GM18907 (cell line): ENCODE measurements around the gene RECQL5.

ENCODE experiments used
- ATAC-seq: cut with Tn5 transposase; IDR thresholded peaks from one replicate; pipeline ENCODE4 v1.9.1; 2021; ENCODE audit warnings: mild to moderate bottlenecking, moderate library complexity; ENCODE audit not compliant: unreplicated experiment

The RECQL5 gene

DNA sequence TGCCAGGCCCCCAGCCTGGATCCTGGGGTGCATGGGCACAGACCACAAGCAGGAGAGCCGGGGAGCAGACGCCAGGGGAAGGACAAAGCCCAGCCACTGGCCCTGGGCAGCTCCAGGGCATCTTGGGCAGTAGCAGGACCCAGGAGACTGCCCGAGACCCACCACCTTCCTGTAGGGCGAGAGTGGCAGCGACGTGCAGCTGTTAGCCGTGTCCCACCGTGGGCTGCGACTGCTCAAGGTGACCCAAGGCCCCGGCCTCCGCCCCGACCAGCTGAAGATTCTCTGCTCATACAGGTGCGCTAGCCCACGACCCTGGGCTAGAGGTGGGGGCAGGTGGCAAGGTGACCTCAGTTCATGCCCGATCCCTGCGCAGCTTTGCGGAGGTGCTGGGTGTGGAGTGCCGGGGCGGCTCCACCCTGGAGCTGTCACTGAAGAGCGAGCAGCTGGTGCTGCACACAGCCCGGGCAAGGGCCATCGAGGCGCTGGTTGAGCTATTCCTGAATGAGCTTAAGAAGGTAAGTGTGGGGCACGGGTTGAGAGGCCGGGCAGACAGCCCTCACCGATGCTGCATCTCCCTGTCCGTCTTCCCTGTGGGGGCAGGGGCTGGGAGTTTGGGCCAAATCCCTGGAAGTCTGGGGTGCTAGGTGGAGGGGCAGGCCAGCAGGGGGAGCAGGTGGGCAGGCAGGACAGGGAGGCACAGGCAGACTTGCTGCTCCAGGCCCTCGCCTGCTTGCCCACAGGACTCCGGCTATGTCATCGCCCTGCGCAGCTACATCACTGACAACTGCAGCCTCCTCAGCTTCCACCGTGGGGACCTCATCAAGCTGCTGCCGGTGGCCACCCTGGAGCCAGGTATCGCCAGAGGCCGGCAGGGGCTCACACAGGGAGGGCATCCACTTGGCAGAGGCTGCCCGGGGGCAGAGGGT is 47.2 kb downstream of the RECQL5 start:
- ATAC-seq: no peak

DNA sequence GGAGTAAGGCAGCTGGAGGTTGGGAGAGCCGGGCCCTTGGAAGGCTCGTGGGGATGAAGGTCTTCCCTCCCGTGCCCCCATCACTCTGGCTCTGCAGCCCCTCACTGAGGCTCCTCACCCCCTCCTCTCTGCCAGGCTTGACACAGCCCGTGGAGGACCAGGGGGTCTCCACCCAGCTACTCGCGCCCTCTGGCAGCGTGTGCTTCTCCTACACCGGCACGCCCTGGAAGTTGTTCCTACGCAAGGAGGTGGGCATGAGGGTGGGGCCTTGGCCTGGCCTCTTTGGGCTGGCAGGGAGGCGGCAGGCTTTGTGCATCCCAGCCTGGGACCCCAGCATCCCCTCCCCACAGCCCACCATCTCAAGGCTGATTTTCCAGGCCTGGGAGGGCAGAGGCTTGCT is 49.3 kb downstream of the RECQL5 start:
- ATAC-seq: no peak

DNA sequence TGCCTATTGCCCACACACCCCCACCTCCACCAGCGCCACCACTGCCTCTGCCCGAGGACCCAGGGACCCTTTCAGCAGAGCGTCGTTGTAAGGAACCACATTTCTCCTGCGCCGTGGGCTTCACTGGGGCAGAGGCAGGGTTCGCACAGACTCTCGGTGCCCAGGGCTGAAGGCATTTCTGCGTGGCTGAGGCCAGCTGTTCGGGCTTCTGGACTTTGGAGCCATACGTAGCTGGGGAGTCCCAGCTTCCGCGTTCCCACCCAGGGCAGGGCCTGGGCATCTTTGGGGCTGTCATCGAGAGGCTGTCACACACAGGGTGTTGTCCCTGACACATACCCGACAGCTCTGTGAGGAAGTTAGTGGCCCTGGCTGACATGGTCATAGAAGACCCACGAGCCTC is 49.7 kb downstream of the RECQL5 start:
- ATAC-seq: no peak

DNA sequence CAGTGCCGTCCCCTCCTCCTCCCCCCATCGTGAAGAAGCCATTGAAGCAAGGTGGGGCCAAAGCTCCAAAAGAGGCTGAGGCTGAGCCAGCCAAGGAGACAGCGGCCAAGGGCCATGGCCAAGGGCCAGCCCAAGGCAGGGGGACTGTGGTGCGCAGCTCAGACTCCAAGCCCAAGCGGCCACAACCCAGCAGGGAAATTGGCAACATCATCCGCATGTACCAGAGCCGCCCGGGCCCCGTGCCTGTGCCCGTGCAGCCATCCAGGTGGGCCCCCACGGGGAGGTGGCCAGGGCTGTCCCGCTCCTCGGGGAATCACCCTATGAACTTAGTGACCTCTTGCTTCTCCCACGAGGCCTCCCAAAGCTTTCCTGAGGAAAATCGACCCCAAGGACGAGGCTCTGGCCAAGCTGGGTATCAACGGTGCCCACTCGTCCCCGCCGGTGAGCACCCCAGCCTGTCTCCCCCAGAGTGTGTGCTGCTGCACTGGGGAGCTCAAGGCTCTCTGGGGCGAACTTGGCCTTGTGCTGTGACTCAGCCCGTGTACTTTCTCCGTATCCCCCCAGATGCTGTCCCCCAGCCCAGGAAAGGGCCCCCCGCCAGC is 50.3 kb downstream of the RECQL5 start:
- ATAC-seq: no peak

DNA sequence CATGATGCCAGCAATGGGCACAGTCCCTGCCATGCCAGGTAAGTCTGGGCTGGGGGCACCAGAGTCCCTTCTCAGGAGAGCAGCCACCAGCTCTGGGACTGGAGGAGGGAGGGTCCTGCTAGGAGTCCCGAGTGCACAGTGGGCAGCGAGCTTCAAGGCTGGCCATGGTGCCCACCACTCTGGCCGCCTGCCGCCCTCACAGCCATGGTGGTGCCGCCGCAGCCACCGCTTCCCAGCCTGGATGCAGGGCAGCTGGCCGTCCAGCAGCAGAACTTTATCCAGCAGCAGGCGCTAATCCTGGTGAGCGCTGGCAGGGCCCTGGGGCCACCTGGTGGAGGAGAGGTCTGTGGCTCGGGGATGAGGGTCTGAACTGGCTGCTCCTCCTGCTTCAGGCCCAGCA is 51.7 kb downstream of the RECQL5 start:
- ATAC-seq: no peak

DNA sequence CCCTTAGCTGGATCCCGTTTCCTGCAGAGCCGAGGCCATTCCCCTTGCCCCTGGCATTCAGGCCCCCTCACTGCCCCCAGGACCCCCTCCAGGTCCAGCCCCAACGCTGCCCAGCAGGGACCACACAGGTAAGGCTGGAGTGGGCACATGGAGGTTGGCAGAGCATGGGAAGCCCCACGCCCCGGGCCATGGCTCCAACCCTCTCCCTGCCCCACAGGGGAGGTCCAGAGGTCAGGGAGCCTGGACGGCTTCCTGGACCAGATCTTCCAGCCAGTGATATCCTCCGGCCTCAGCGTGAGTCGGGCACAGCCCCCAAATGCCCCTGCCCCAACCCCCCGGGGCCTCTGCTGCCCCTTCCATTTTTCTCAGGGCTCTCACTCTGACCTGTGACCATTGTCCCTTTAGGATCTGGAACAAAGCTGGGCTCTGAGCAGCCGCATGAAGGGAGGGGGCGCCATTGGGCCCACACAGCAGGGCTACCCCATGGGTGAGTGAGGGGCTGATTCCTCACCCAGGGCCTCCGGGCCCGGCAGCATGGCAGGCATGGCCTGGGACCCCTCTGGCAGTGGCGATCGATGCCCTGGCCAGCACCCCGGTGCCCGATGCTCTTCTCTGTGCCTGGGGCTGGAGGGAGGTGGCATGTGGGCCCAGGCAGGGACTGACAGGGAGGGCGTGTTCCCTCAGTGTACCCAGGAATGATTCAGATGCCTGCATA is 52.2 kb downstream of the RECQL5 start:
- no peak for ATAC-seq

DNA sequence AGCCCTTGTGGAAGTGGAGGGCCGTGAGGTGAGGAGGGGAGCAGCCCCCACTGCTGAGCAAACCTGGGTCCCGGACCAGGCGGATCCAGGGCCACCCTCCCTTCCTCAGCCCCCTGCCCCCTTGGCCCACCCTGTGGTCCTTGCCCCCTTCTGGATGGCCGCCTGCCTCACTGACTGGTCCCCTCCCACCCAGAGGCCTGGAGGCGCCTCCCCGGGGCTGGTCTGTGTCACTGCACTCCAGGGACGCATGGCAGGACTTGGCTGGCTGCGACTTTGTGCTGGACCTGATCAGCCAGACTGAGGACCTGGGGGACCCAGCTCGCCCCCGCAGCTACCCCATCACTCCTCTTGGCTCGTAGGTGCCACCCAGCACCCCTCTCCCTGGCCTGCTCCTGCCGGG is 52.9 kb downstream of the RECQL5 start:
- no peak for ATAC-seq

DNA sequence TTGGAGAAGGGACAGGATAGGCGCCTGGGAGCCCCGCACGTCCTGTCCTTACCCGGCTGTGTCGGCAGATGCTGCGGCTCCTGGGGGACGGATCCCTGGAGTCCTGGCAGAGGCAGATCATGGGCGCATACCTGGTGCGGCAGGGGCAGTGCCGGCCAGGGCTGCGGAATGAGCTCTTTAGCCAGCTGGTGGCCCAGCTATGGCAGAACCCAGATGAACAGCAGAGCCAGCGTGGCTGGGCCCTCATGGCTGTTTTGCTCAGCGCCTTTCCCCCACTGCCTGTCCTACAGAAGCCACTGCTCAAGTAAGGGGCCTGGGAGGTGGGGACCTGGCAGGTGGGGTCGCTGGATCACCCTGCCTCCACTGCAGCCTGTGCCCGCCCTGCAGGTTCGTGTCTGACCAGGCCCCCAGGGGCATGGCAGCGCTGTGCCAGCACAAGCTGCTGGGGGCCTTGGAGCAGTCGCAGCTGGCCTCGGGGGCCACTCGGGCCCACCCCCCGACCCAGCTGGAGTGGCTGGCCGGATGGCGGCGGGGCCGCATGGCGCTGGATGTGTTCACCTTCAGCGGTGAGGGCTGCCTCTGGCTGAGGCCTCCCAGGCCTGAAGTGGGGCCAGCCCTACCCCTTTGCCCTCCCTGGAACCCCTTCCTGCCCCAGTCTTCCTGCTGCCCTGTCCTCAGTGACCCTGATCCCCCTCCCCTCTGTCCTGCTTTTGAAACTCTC is 53.9 kb downstream of the RECQL5 start:
- ATAC-seq: no peak

DNA sequence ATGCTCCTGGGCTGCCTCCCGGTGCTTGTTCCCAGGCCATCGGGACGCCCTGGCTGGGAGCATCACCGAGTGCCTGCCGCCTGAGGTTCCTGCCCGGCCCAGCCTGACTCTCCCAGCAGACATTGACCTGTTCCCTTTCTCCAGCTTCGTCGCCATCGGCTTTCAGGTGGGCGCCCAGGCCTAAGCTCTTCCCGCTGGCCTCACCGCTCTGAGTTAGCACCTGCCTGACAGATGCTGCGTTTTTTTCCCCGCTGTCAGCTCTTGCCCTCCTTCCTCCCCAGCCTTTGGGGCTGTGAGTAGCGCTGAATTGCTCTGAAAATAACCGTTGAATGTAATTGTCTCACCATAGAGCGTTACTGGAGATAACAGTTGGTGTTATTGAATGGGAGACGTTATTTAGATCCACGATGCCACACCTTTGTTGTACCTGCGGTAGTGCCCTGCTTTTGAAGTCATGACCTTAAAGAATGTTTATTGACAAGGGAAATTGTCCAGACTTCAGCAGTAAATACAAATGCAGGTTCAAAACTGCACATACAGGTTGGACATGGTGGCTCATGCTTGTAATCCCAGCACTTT is 55.0 kb downstream of the RECQL5 start:
- no peak for ATAC-seq

DNA sequence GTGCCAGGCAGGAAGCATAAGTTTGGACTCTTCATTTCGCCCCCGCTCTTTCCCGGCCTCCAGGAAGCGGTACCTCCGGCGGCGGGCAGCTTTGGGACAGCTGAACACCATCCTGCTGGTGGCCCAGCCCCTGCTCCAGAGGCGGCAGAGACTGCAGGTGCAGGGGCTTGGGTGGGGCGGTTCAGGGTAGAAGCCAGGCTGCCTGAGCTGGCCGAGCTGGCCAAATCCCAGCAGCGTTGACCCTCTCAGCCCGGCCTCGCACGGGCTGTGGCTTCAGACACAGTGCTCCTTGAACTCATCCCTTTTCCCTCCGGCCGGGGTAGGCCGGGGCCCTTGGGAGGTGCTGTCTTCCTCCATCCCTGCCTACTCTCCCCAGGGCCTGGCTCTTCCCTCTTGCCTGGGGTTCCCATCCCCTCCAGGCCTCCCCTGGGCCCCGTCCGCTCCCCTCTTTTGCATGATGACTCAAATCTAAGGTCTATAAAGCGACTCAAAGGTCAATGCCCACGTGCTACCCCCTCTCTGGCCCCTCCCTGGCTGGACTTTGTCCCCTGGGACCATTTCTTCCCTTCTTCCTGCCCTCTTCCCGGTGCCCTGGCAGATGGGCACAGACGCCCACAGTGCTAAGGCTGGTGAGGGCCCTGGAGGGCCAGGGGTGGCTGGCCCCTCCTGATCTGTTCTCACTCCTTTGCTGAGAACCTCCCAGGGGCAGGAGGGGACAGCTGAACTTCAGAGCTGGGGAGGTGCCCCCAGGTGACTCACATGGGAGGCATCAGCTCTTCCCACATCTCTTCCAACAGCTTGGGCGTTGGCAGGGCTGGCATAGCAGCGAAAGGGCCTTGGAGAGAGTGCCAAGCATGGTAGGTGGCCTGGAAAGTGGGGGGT is 56.6 kb downstream of the RECQL5 start:
- ATAC-seq: no peak

DNA sequence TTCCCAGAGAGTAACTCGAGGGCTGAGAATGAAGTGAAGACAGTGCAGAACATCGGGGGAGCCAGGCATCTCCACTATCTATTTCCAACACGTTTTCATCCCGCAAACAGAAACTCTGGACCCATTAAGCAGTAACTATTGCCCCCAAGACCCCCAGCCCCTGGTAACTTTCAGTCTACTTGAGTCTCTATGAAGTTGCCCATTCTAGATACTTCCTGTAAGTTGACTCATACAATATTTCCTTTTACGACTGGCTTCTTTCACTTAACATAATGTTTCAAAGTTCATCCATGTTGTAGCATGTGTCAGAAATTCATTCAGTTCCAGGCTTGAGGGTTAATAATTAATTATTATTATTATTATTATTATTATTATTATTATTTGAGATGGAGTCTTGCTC is 59.9 kb downstream of the RECQL5 start:
- no peak for ATAC-seq

DNA sequence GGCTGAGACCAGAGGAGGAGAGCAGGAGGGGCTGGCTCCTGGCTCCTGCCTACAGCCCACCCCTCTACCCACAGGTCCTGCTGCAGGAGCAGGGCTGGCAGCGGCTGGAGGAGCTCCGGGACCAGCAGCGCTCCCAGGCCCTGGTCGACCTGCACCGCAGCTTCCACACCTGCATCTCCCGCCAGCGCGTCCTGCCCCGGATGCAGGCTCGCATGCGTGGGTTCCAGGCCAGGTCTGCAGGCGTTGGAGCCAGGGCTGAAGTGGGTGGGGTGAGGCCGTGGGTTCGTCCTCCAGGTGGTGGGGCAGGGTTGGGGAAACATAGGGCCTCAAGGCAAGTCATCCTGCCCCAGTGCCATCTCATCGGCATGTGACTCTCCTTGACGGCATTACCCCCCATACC is 61.2 kb downstream of the RECQL5 start:
- ATAC-seq: no peak

DNA sequence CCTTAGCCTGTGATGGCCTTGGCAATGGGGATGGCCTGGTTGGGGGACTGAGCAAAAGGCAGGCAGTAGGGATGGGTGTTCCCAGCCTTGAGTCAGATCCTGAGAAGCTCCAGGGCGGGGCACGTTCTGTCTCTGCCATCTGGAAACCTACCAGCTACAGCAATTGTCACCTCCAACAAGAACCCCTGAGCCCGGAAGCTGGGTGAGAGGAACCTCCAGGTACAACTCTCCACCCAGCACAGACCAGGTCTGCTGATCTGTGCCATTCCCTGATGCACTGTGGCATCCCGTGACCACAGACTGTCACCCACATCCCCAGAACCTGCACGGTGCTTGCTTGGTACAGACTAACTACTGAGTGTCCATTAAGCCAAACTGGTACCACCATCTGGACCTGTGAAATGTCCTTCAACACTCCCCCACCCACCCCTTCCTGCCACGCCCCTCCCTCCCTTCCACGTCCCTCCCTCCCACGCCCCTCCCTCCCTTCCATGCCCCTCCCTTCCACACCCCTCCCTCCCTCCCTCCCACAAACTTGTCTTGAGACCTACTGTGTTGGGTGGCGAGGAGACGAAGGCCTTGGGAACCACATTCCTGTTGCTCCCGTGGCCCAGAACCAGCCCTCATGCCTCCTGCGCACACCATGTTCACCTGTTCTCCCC is 62.8 kb downstream of the RECQL5 start:
- ATAC-seq: no peak

DNA sequence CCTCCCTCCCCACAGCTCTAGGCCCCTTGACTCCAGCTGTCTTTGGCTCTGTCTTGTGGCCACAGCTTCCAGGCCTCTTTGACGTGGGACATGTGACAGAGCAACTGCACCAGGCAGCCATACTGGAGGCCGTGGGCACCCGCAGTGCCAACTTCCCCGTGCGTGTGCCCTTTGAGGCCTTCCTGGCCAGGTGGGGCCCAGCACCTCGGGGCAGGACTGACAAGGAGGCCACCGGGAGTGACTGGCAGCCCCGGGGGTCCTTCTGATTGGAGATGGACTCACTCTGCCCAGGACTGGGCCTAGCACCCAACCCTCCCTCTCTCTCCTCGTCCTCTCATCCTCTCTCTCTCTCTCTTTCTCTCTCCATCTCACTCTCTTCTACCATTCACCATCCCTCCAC is 63.8 kb downstream of the RECQL5 start:
- ATAC-seq: no peak

DNA sequence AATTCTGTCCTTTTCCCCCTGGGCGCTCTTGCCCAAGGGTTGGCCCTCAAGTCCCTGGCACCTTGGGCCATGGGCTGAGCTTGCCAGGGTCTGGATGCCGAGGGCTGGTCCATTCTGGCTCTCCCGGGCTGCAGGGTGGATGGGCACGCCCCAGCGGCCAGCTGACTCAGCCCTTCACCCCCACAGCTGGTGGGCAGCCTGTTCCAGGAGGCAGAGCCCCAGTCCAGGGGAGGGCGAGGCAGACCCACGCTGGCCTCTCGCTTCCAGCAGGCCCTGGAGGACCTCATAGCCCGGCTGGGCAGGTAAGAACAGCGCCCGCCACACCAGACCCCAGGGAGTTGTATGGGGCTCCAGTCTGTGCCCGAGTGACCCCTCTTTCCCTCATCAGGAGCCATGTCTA is 64.3 kb downstream of the RECQL5 start:
- ATAC-seq: no peak

DNA sequence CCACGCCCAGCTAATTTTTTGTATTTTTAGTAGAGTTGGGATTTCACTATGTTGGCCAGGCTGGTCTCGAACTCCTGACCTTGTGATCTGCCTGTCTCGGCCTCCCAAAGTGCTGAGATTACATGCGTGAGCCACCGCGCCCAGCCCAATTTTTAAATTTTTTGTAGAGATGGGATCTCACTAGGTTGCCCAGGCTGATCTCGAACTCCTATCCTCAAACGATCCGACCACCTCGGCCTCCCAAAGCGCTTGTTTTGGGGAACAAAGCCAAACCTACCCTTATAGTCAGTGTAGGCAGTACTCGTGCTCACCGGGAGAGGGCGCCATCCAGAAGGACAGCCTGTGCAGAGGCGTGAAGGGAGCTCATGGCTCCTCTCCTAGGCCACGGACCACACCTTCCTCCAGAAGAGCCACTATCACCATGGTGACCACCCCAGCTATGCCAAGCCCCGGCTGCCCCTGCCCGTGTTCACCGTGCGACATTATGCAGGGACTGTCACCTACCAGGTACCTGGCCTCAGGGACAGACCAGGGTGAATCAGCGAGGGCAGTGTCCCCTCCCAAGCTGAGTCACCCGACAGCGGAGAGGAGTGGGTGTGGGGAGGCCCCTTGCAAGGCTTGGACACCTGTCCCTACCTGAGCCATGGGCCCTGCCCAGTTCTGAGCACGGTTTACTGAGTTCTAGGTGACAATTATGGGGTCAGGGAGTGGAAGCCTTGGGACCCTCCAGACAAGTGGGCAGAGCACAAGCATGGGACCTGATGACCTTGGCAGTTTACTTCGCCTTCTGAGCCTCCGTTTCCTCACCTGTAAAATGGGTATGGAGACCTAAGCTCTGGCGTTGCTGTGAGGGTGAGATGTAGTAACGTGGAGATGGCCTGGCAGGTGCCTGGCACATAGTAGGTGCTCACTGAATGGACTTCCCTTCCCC is 65.6 kb downstream of the RECQL5 start:
- ATAC-seq: no peak

DNA sequence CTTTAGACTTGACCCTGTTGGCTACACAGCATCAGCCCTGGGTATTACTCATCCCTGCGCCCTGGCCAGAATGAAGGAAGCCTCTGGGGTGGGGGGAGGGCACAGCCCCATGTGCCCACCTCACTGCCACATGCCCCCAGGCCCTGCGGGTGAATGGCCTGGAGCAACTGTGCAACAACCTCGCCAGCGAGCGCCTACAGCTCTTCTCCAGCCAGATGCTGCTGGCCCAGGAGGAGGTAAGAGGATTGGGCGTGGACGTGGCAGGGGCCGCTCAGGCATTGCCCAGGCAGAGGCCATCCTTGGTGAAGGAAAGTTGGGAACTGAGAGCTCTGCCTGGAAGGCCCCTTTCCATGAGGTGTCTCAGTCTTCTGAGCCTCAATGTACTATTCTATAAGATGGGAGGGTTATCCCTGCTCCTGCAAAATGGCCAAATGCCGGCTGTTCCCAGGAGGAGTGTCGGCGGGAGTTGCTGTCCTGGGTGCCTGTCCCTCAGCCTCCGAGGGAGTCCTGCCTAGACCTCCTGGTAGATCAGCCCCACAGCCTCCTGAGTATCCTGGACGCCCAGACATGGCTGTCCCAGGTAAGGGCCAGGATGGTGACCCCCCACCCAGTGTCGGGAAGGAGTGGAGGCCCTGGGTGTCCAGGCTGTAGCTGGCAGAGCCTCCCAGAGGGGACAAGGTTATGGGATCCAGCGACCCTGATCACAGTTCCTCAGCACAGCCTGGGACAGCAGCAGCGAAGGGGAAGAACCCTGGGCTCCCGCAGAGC is 70.5 kb downstream of the RECQL5 start:
- no peak for ATAC-seq

DNA sequence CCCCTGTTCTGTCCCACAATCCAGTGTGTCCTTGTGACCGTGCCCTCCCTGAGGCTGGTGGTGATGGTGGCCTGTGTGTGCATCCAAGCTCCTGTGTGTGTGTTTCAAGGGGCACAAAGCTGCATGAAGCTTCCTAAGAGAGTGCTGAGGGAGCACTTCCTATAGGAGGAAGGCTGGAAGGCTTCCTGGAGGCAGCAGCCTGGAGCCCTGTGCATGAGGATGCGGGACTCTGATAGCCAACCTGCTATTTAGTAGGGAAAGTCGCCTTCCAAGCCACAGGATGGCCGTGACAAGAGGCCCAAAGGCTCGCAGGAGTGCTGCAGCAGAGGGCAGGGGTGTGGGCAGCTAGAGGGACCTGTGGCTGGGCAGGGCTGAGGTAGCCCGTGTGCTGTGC is 71.0 kb downstream of the RECQL5 start:
- ATAC-seq: no peak
